CD14-positive monocyte (primary cell): Measurements from ENCODE around the gene RBFOX2. TPM values are rescaled to one million over a fixed set of nuclear protein-coding genes. Genes with fewer than 3 reads are reported as not detected.

Experiments
- DNase-seq, 3 donors: peaks; one replicate each; pipeline ENCODE4 v3.0.0-alpha.2; 2011 to 2022
- H2AFZ ChIP-seq: 2 replicates; pipeline ENCODE4 v1.6.0; 2012; ENCODE audit warnings: mild to moderate bottlenecking, low read depth, low read length, inconsistent platforms; ENCODE audit not compliant: insufficient read depth, poor library complexity, severe bottlenecking
- H3K27ac ChIP-seq, 2 donors: 1 replicate in 1 of 2; 2 replicates in 1 of 2; pipeline ENCODE4 v1.5.1; 2012 to 2013; ENCODE audit warnings: low read length in 2 of 2, control low read depth in 1 of 2, inconsistent platforms in 1 of 2, low read depth in 1 of 2, mild to moderate bottlenecking in 1 of 2
- H3K27me3 ChIP-seq, 2 donors: one replicate each; pipeline versions ENCODE4 v1.6.0 to v1.6.1; 2011 to 2013; ENCODE audit warnings: low read length in 2 of 2; ENCODE audit not compliant: control insufficient read depth in 2 of 2, insufficient read depth in 2 of 2
- H3K36me3 ChIP-seq, 2 donors: replicated peaks in 1 of 2; 1 replicate in 1 of 2; 2 replicates in 1 of 2; pipeline versions ENCODE4 v1.5.1 to v1.6.1; 2012 to 2013; ENCODE audit warnings: low read length in 2 of 2, control low read depth in 1 of 2, inconsistent platforms in 1 of 2, mild to moderate bottlenecking in 1 of 2; ENCODE audit not compliant: insufficient read depth in 2 of 2, control insufficient read depth in 1 of 2
- H3K4me1 ChIP-seq, 2 donors: 1 replicate in 1 of 2; 2 replicates in 1 of 2; pipeline versions ENCODE4 v1.5.1 to v1.6.1; 2012 to 2013; ENCODE audit warnings: low read length in 2 of 2, control low read depth in 1 of 2, inconsistent platforms in 1 of 2, mild to moderate bottlenecking in 1 of 2, moderate library complexity in 1 of 2; ENCODE audit not compliant: insufficient read depth in 2 of 2, control insufficient read depth in 1 of 2
- H3K4me2 ChIP-seq: replicated peaks from 2 replicates; pipeline ENCODE3; 2012; ENCODE audit warnings: low read length, moderate library complexity, mild to moderate bottlenecking; ENCODE audit not compliant: poor library complexity, severe bottlenecking; ENCODE audit errors: extremely low read depth
- H3K4me3 ChIP-seq, 3 experiments: fragments of 200-600 bp in 1 of 3; sonication (generic) in 1 of 3; replicated peaks in 1 of 3; 1 replicate in 2 of 3; 2 replicates in 1 of 3; pipeline ENCODE4 v1.5.1; 2011 to 2013; ENCODE audit warnings: low read length in 3 of 3, mild to moderate bottlenecking in 3 of 3, control low read depth in 2 of 3, low read depth in 2 of 3, inconsistent platforms in 1 of 3, moderate library complexity in 1 of 3
- H3K79me2 ChIP-seq: 2 replicates; pipeline ENCODE4 v1.6.0; 2012; ENCODE audit warnings: mild to moderate bottlenecking, control low read depth, inconsistent platforms, low read length, moderate library complexity; ENCODE audit not compliant: insufficient read depth
- H3K9ac ChIP-seq: 2 replicates; pipeline ENCODE4 v1.6.0; 2017; ENCODE audit warnings: low read length, mild to moderate bottlenecking; ENCODE audit not compliant: insufficient read depth, poor library complexity, severe bottlenecking
- H3K9me3 ChIP-seq, 2 donors: replicated peaks in 1 of 2; 1 replicate in 1 of 2; 2 replicates in 1 of 2; pipeline versions ENCODE4 v1.5.1 to v1.6.1; 2012 to 2013; ENCODE audit warnings: low read length in 2 of 2, control low read depth in 1 of 2; ENCODE audit not compliant: control insufficient read depth in 1 of 2, insufficient read depth in 1 of 2
- H4K20me1 ChIP-seq: 2 replicates; pipeline ENCODE4 v1.6.0; 2012; ENCODE audit warnings: mild to moderate bottlenecking, low read length, control low read depth, moderate library complexity; ENCODE audit not compliant: insufficient read depth
- H3K27ac Mint-ChIP-seq, 7 donors: one replicate each; pipeline ENCODE4 v1.8.0; 2020; ENCODE audit warnings: mild to moderate bottlenecking in 7 of 7, mixed read lengths in 7 of 7, moderate library complexity in 6 of 7, inconsistent platforms in 2 of 7
- H3K27me3 Mint-ChIP-seq, 3 donors: one replicate each; pipeline ENCODE4 v1.8.0; 2021 to 2022; ENCODE audit warnings: low read depth in 3 of 3, mild to moderate bottlenecking in 3 of 3, mixed read lengths in 3 of 3, moderate library complexity in 3 of 3, inconsistent platforms in 1 of 3
- H3K36me3 Mint-ChIP-seq, 2 donors: one replicate each; pipeline ENCODE4 v1.8.0; 2020; ENCODE audit warnings: mixed read lengths in 2 of 2, inconsistent platforms in 1 of 2, mild to moderate bottlenecking in 1 of 2
- H3K4me1 Mint-ChIP-seq: one replicate; pipeline ENCODE4 v1.8.0; 2020; ENCODE audit warnings: mild to moderate bottlenecking, mixed read lengths
- H3K4me3 Mint-ChIP-seq, 2 donors: one replicate each; pipeline ENCODE4 v1.8.0; 2020; ENCODE audit warnings: mild to moderate bottlenecking in 2 of 2, mixed read lengths in 2 of 2, moderate library complexity in 1 of 2
- H3K9me3 Mint-ChIP-seq, 7 donors: one replicate each; pipeline ENCODE4 v1.8.0; 2020 to 2022; ENCODE audit warnings: mixed read lengths in 7 of 7, mild to moderate bottlenecking in 6 of 7, moderate library complexity in 6 of 7, inconsistent platforms in 2 of 7
- WGBS: methylation state at CpG from one replicate; pipeline ENCODE4 v1.1.5; 2013; ENCODE audit warnings: missing lambda C conversion rate; ENCODE audit not compliant: insufficient coverage; 5-methylcytosine and 5-hydroxymethylcytosine counted together
- intact Hi-C, 2 donors: fragments of 100-400 bp; cut with micrococcal nuclease; formaldehyde crosslinking; loops; one replicate each; pipeline versions ENCODE4 v1.15.0 to v1.15.1; 2023
- polyA plus RNA-seq, 3 donors: library from polyadenylated mRNA; depleted of rRNA in 1 of 3; unstranded in 2 of 3; stranded (reverse) in 1 of 3; fragments of 300-500 nt in 2 of 3; fragments of >200 nt in 1 of 3; fragmentation: Illumina TruSeq in 2 of 3; gene quantifications; 1 replicate in 2 of 3; 2 replicates in 1 of 3; pipeline ENCODE4 v1.2.3, GENCODE V29; 2012 to 2021
- TF ChIP-seq, protein P1 (sequence below): fragments of 200-600 bp; IDR thresholded peaks from one replicate; pipeline ENCODE4 v1.8.0; 2022; ENCODE audit warnings: antibody characterized with exemption, mild to moderate bottlenecking

Gene RBFOX2
- polyA plus RNA-seq, 3 donors: not detected

DNA sequence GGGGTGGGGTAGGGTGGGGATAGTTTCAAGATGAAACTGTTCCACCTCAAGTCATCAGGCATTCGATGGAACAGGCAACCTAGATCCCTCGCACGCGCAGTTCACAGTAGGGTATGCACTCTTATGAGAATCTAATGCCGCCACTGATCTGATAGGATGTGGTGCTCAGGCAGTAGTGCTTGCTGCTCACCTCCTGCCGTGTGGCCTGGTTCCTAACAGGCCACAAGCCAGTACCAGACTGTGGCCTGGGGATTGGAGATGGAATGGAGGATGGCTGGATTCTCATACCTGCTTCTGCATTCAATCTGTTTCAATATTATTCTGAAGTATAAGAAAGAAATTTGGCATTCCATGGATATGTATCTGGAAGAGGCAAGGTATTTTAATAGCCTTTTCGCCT is 73.1 kb downstream of the RBFOX2 start:
- Mint-ChIP-seq H3K9me3 (no peaks in the 10 kb centered on the region), H3K4me3 (no peak overlapping the region), H3K27ac (no peak overlapping the region), H3K4me1 (no peaks in the 10 kb centered on the region), H3K36me3 (no peaks in the 10 kb centered on the region), H3K27me3 (peaks cover 0 to 2% (median 2%) of the 10 kb centered on the region in 3 donors)
- Histone ChIP-seq H3K9ac (no peak overlapping the region), H3K27me3 (no peaks in the 10 kb centered on the region), H3K4me1 (no peaks in the 10 kb centered on the region), H3K4me2 (no peak overlapping the region), H2AFZ (no peak overlapping the region), H3K9me3 (no peaks in the 10 kb centered on the region), H3K4me3 (no peak overlapping the region), H3K27ac (no peak overlapping the region), H4K20me1 (no peaks in the 10 kb centered on the region), H3K79me2 (no peaks in the 10 kb centered on the region), H3K36me3 (no peaks in the 10 kb centered on the region)
- intact Hi-C loops: no loop called here
- WGBS: 98% methylated on average over 5 of the region's 7 CpGs
- no peak for DNase-seq
- TF ChIP-seq, protein P1, sequence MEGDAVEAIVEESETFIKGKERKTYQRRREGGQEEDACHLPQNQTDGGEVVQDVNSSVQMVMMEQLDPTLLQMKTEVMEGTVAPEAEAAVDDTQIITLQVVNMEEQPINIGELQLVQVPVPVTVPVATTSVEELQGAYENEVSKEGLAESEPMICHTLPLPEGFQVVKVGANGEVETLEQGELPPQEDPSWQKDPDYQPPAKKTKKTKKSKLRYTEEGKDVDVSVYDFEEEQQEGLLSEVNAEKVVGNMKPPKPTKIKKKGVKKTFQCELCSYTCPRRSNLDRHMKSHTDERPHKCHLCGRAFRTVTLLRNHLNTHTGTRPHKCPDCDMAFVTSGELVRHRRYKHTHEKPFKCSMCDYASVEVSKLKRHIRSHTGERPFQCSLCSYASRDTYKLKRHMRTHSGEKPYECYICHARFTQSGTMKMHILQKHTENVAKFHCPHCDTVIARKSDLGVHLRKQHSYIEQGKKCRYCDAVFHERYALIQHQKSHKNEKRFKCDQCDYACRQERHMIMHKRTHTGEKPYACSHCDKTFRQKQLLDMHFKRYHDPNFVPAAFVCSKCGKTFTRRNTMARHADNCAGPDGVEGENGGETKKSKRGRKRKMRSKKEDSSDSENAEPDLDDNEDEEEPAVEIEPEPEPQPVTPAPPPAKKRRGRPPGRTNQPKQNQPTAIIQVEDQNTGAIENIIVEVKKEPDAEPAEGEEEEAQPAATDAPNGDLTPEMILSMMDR: no peak

DNA sequence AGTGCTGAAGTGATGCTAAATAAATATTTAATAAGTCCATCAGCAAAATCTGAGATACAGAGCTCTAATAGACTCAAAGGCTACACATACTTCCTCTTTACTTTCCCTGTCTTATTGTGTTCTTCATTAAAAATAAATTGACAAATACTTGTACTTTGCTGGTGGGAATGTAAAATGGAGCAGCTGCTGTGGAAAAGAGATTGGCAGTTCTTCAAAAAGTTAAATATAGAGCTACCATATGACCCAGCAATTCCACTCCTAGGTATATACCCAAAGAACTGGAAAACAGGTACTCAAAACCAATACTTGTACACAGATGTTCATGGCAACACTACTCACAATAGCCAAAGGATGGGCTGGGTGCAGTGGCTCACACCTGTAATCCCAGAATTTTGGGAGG is 76.0 kb downstream of the RBFOX2 start:
- Histone ChIP-seq H3K4me2 (no peak overlapping the region), H3K27ac (no peak overlapping the region), H3K36me3 (no peaks in the 10 kb centered on the region), H3K9ac (no peak overlapping the region), H4K20me1 (no peaks in the 10 kb centered on the region), H3K27me3 (no peaks in the 10 kb centered on the region), H3K4me3 (no peak overlapping the region), H3K9me3 (no peaks in the 10 kb centered on the region), H3K79me2 (no peaks in the 10 kb centered on the region), H2AFZ (no peak overlapping the region), H3K4me1 (no peaks in the 10 kb centered on the region)
- intact Hi-C loops: no loop called here
- Mint-ChIP-seq H3K27me3 (peaks cover 0 to 4% (median 2%) of the 10 kb centered on the region in 3 donors), H3K9me3 (no peaks in the 10 kb centered on the region), H3K27ac (no peak overlapping the region), H3K4me1 (no peaks in the 10 kb centered on the region), H3K4me3 (no peak overlapping the region), H3K36me3 (no peaks in the 10 kb centered on the region)
- TF ChIP-seq, protein P1: no peak
- no peak for DNase-seq
